Breast epithelium (tissue), 3 donors: Measurements from ENCODE around the gene ABCA4.

Experiments used
- POLR2A ChIP-seq: fragments of 450-650 bp; IDR thresholded peaks from one replicate; pipeline ENCODE4 v1.6.1; 2016; ENCODE audit warnings: antibody characterized with exemption, mild to moderate bottlenecking, moderate library complexity
- POLR2AphosphoS5 ChIP-seq, 3 donors: sonication (generic); formaldehyde crosslinking; IDR thresholded peaks; one replicate each; pipeline ENCODE4 v1.6.1; 2017; ENCODE audit warnings: antibody characterized with exemption in 3 of 3

DNA sequence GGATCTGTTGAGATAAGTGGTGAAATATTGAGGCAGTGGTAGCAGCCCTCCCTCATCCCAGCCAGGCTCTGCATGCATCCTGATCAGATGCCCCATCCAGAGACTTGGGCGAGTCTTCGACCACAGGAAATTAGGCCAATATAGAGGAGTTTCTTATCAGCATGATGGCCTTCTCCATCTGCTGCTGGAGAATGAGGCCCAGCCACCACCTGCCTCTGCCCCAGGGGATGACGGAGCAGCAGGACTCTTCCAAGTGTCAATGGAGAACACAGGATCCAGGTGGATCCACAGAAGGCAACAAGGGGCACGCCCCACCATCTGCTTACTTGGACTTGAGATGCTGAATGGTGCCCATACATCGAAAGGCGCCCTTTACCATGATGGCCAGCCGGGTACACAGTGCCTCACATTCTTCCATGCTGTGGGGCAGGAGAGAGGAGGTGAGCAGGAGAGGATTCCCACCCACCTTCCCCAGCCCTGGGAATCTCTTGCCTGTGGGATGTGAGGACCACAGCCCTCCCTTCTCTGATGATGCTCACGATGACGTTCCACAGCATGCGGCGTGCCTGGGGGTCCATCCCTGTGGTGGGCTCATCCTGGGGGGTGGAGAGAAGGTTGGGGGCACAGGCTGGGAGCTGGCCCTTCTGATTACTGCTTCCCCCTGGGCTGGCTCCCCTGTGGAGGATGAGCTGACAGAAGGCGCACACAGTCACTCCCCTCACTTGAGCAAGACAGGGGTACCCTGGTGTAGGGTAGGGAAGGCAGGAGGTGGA is 120.3 kb downstream of the ABCA4 start:
- TF ChIP-seq POLR2AphosphoS5 (IDR thresholded peaks at IDR 0.05): no peak
- no peak for TF ChIP-seq POLR2A
